ENCODE measurements around the gene LCK.
"Not testable (repeated sequence)": the region's sequence is repeated elsewhere in the genome, so short reads cannot be mapped to it uniquely, and the experiment has no call there.

The LCK gene

GRCh38 chr1:32285658-32286057 is 34.6 kb downstream of the LCK start:
- H3K9me3 ChIP-seq (ENCODE audit: control extremely low read depth in 1 of 5, control insufficient read depth in 4 of 5, insufficient read depth in 2 of 5, low read depth in 1 of 5, low read length in 4 of 5) = no peaks in the 10 kb centered on the region
- H3K4me1 ChIP-seq (ENCODE audit: control extremely low read depth in 1 of 4, control insufficient read depth in 4 of 4, insufficient read depth in 4 of 4, low read length in 3 of 4) = no peaks in the 10 kb centered on the region
- H3K27me3 ChIP-seq (replicated peaks in 2 of 5; ENCODE audit: control insufficient read depth in 4 of 5, insufficient read depth in 5 of 5, low read length in 4 of 5) = no peaks in the 10 kb centered on the region
- CTCF ChIA-PET = no interaction called here
- H3K27ac ChIP-seq (ENCODE audit: insufficient read depth in 1 of 2, low read depth in 1 of 2, low read length in 2 of 2, poor library complexity in 1 of 2, severe bottlenecking in 2 of 2) = no peak overlapping the region
- 100% methylated on average over 2 of the region's 3 CpGs for WGBS (ENCODE audit: insufficient coverage)
- POLR2A ChIA-PET = no interaction called here
- DNase-seq = no peak
- H3K36me3 ChIP-seq (ENCODE audit: control insufficient read depth in 4 of 4, insufficient read depth in 4 of 4, low read length in 3 of 4) = no peaks in the 10 kb centered on the region
- H3K4me3 ChIP-seq (ENCODE audit: control insufficient read depth in 1 of 7, extremely low read depth in 1 of 7, insufficient read depth in 4 of 7, low read depth in 2 of 7, low read length in 6 of 7) = no peak overlapping the region

GRCh38 chr1:32286763-32287162 is 35.7 kb downstream of the LCK start:
- H3K36me3 ChIP-seq (ENCODE audit: control insufficient read depth in 4 of 4, insufficient read depth in 4 of 4, low read length in 3 of 4) = no peaks in the 10 kb centered on the region
- POLR2A ChIA-PET = no interaction called here

GRCh38 chr1:32289256-32289655 is 38.2 kb downstream of the LCK start:
- no peaks in the 10 kb centered on the region for H3K36me3 ChIP-seq (ENCODE audit: control insufficient read depth in 4 of 4, insufficient read depth in 4 of 4, low read length in 3 of 4)

More at GRCh38 chr1:32286763-32287162, 35.7 kb downstream of the LCK start:
- no peaks in the 10 kb centered on the region for H3K27me3 ChIP-seq (replicated peaks in 2 of 5; ENCODE audit: control insufficient read depth in 4 of 5, insufficient read depth in 5 of 5, low read length in 4 of 5)
- no peak overlapping the region for H3K27ac ChIP-seq (ENCODE audit: insufficient read depth in 1 of 2, low read depth in 1 of 2, low read length in 2 of 2, poor library complexity in 1 of 2, severe bottlenecking in 2 of 2)
- DNase-seq = no peak
- WGBS (ENCODE audit: insufficient coverage) = no CpG with 5 or more reads among the region's 4 CpGs
- H3K4me1 ChIP-seq (ENCODE audit: control extremely low read depth in 1 of 4, control insufficient read depth in 4 of 4, insufficient read depth in 4 of 4, low read length in 3 of 4) = peaks cover 0 to 7% (median 5%) of the 10 kb centered on the region in 4 experiments
- CTCF ChIA-PET = interaction anchor here (0.6 to 2.3 kb wide), 3 partner anchors 10 to 71 kb away, joined by 3 to 14 read pairs (median 4); partner anchors contain the start of gene FAM167B
- H3K4me3 ChIP-seq (ENCODE audit: control insufficient read depth in 1 of 7, extremely low read depth in 1 of 7, insufficient read depth in 4 of 7, low read depth in 2 of 7, low read length in 6 of 7) = no peak overlapping the region
- no peaks in the 10 kb centered on the region for H3K9me3 ChIP-seq (ENCODE audit: control extremely low read depth in 1 of 5, control insufficient read depth in 4 of 5, insufficient read depth in 2 of 5, low read depth in 1 of 5, low read length in 4 of 5)

GRCh38 chr1:32291145-32291707 is 40.2 kb downstream of the LCK start:
- 41% methylated on average over 8 of the region's 10 CpGs for WGBS (ENCODE audit: insufficient coverage)
- Histone ChIP-seq H3K4me1 (ENCODE audit: control extremely low read depth in 1 of 4, control insufficient read depth in 4 of 4, insufficient read depth in 4 of 4, low read length in 3 of 4) (peaks cover 0 to 17% (median 12%) of the 10 kb centered on the region in 4 experiments), H3K27me3 (replicated peaks in 2 of 5; ENCODE audit: control insufficient read depth in 4 of 5, insufficient read depth in 5 of 5, low read length in 4 of 5) (no peaks in the 10 kb centered on the region), H3K4me3 (ENCODE audit: control insufficient read depth in 1 of 7, extremely low read depth in 1 of 7, insufficient read depth in 4 of 7, low read depth in 2 of 7, low read length in 6 of 7) (peak overlapping the region; percentile 91 to 99 (median 95)), H3K36me3 (ENCODE audit: control insufficient read depth in 4 of 4, insufficient read depth in 4 of 4, low read length in 3 of 4) (peaks cover 0 to 5% (median 0%) of the 10 kb centered on the region in 4 experiments), H3K9me3 (ENCODE audit: control extremely low read depth in 1 of 5, control insufficient read depth in 4 of 5, insufficient read depth in 2 of 5, low read depth in 1 of 5, low read length in 4 of 5) (no peaks in the 10 kb centered on the region), H3K27ac (ENCODE audit: insufficient read depth in 1 of 2, low read depth in 1 of 2, low read length in 2 of 2, poor library complexity in 1 of 2, severe bottlenecking in 2 of 2) (peak overlapping the region; percentile 19 to 89)
- peak in 1 of 3 donors; percentile 10 for DNase-seq
- ChIA-PET POLR2A (interaction anchor here (1.1 to 1.6 kb wide), 2 partner anchors 42 to 49 kb away, joined by 3 to 5 read pairs; no protein-coding TSS in a partner anchor), CTCF (interaction anchor here (1.0 to 3.7 kb wide), 7 partner anchors 13 to 81 kb away, joined by 3 to 27 read pairs (median 5); partner anchors contain the start of gene LCK)

More at GRCh38 chr1:32289256-32289655, 38.2 kb downstream of the LCK start:
- Histone ChIP-seq H3K9me3 (ENCODE audit: control extremely low read depth in 1 of 5, control insufficient read depth in 4 of 5, insufficient read depth in 2 of 5, low read depth in 1 of 5, low read length in 4 of 5) (no peaks in the 10 kb centered on the region), H3K4me3 (ENCODE audit: control insufficient read depth in 1 of 7, extremely low read depth in 1 of 7, insufficient read depth in 4 of 7, low read depth in 2 of 7, low read length in 6 of 7) (no peak overlapping the region), H3K27ac (ENCODE audit: insufficient read depth in 1 of 2, low read depth in 1 of 2, low read length in 2 of 2, poor library complexity in 1 of 2, severe bottlenecking in 2 of 2) (no peak overlapping the region), H3K4me1 (ENCODE audit: control extremely low read depth in 1 of 4, control insufficient read depth in 4 of 4, insufficient read depth in 4 of 4, low read length in 3 of 4) (peaks cover 0 to 17% (median 12%) of the 10 kb centered on the region in 4 experiments), H3K27me3 (replicated peaks in 2 of 5; ENCODE audit: control insufficient read depth in 4 of 5, insufficient read depth in 5 of 5, low read length in 4 of 5) (no peaks in the 10 kb centered on the region)
- ChIA-PET POLR2A (no interaction called here), CTCF (interaction anchor here (3.7 kb wide), 1 partner anchor 40 kb away, joined by 27 read pairs; the partner anchor contains the start of gene LCK)
- DNase-seq = no peak
- WGBS (ENCODE audit: insufficient coverage) = 96% methylated on average over 2 of the region's 7 CpGs

GRCh38 chr1:32291708-32292538 is 40.9 kb downstream of the LCK start, which contains the start of gene HDAC1:
Gene HDAC1 (plus strand): TSS chr1:32292083. CDS start chr1:32292170, 87 bp downstream.
- Histone ChIP-seq H3K4me3 (ENCODE audit: control insufficient read depth in 1 of 7, extremely low read depth in 1 of 7, insufficient read depth in 4 of 7, low read depth in 2 of 7, low read length in 6 of 7) (peak within 1 kb of the TSS; percentile 91 to 99 (median 95)), H3K27ac (ENCODE audit: insufficient read depth in 1 of 2, low read depth in 1 of 2, low read length in 2 of 2, poor library complexity in 1 of 2, severe bottlenecking in 2 of 2) (peak within 1 kb of the TSS; percentile 54 to 89), H3K9me3 (ENCODE audit: control extremely low read depth in 1 of 5, control insufficient read depth in 4 of 5, insufficient read depth in 2 of 5, low read depth in 1 of 5, low read length in 4 of 5) (no peaks in the 10 kb centered on the region), H3K36me3 (ENCODE audit: control insufficient read depth in 4 of 4, insufficient read depth in 4 of 4, low read length in 3 of 4) (peaks cover 0 to 7% (median 0%) of the 10 kb centered on the region in 4 experiments), H3K4me1 (ENCODE audit: control extremely low read depth in 1 of 4, control insufficient read depth in 4 of 4, insufficient read depth in 4 of 4, low read length in 3 of 4) (peaks cover 0 to 17% (median 12%) of the 10 kb centered on the region in 4 experiments), H3K27me3 (replicated peaks in 2 of 5; ENCODE audit: control insufficient read depth in 4 of 5, insufficient read depth in 5 of 5, low read length in 4 of 5) (no peaks in the 10 kb centered on the region)
- ChIA-PET CTCF (interaction anchor here (0.7 to 3.7 kb wide), 7 partner anchors 30 to 82 kb away, joined by 3 to 27 read pairs (median 5); partner anchors contain the start of gene LCK), POLR2A (interaction anchor here (1.1 to 1.6 kb wide), 3 partner anchors 9 to 49 kb away, joined by 3 to 5 read pairs (median 4); no protein-coding TSS in a partner anchor)
- DNase-seq = peak; percentile 98 to 99 (median 99)
- WGBS (ENCODE audit: insufficient coverage) = 0% methylated on average over 45 of the region's 67 CpGs

- H3K4me3 ChIP-seq (ENCODE audit: control insufficient read depth in 1 of 7, extremely low read depth in 1 of 7, insufficient read depth in 4 of 7, low read depth in 2 of 7, low read length in 6 of 7); POLR2A ChIA-PET; H3K4me1 ChIP-seq (ENCODE audit: control extremely low read depth in 1 of 4, control insufficient read depth in 4 of 4, insufficient read depth in 4 of 4, low read length in 3 of 4); CTCF ChIA-PET; H3K9me3 ChIP-seq (ENCODE audit: control extremely low read depth in 1 of 5, control insufficient read depth in 4 of 5, insufficient read depth in 2 of 5, low read depth in 1 of 5, low read length in 4 of 5); H3K27ac ChIP-seq (ENCODE audit: insufficient read depth in 1 of 2, low read depth in 1 of 2, low read length in 2 of 2, poor library complexity in 1 of 2, severe bottlenecking in 2 of 2); H3K27me3 ChIP-seq (replicated peaks in 2 of 5; ENCODE audit: control insufficient read depth in 4 of 5, insufficient read depth in 5 of 5, low read length in 4 of 5); DNase-seq: not testable (repeated sequence)
- 99% methylated on average over 16 of the region's 16 CpGs for whole genome bisulfite sequencing (ENCODE audit: insufficient coverage)
- peaks cover 8 to 27% (median 10%) of the 10 kb centered on the region in 4 experiments for H3K36me3 ChIP-seq (ENCODE audit: control insufficient read depth in 4 of 4, insufficient read depth in 4 of 4, low read length in 3 of 4)
These were observed 47.1 kb downstream of the LCK start for GRCh38 chr1:32298211-32298610.

Data from common myeloid progenitor, CD34-positive (primary cell).